GM03348 (cell line): ENCODE results near the gene RABL3.
"Not testable (repeated sequence)": the region's sequence is repeated elsewhere in the genome, so short reads cannot be mapped to it uniquely, and the experiment has no call there.

Experiments used
- DNase-seq: peaks from one replicate; pipeline ENCODE4 v3.0.0; 2012; ENCODE audit warnings: low spot score

Gene RABL3

DNA sequence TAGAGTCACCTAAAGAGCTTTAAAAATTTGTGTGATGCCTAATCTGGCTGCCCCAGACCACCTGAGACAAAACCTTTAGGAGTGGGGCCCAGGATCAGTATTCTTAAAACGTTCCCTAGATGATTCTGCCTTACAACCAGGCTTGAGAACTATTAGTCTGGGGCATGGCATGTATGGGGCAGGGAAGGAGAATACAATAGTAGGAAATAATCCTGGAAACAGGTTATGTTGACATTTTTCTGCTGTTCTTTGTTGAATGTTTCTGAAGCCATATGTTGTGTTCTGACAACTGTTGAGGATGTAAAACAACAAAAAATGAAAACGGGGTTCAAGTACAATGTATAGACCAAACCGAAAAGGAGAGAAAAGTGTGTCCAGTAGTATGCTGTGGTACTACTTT is 3.1 kb upstream of the RABL3 start:
- no peak for DNase-seq

GRCh38 chr3:120743556-120744195 is 1.4 kb upstream of the RABL3 start:
- DNase-seq, result peak; percentile 43

DNA sequence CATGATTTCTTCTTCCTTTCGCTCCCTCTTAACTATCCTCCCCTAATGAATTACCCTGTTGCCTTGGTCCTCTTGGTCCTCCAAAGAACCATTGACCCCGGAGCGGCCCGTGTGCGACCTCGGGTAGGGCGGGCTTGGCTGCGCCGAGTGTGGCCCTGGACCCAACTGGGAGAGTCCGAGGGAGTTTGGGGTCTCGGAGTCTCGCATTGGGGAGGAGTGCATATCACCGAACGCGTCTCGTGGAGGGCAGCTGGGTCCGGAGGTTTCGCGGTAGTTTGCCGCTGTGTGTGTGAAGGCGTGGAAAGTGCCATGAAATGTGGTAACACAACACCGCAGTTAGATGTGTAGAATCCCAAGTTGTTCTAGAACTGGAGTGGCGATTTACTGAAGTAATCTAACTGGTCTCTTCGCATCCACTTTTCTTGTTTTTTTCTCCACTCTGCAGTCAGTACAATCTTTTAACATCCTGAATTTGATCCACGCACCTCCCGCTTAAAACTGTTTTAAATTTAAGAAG is 591 bp upstream of the RABL3 start:
- DNase-seq, result peak; percentile 19

DNA sequence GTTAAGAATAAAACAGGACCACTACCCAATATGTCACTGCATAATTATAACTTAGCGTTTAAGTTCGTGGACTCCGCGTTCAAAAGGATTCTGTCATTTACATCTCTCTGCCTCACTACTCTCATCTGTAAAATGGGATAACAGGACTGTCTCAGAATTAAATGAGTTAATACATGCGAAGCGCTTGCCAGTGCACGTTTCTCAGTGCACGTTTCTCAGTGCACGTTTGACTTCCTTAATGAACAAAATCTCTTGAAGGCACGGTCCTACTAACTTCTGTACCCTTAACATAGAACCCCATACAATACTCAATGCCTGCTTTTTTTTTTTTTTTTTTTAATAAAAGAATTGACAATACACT is 499 bp downstream of the RABL3 start:
- DNase-seq, result no peak

DNA sequence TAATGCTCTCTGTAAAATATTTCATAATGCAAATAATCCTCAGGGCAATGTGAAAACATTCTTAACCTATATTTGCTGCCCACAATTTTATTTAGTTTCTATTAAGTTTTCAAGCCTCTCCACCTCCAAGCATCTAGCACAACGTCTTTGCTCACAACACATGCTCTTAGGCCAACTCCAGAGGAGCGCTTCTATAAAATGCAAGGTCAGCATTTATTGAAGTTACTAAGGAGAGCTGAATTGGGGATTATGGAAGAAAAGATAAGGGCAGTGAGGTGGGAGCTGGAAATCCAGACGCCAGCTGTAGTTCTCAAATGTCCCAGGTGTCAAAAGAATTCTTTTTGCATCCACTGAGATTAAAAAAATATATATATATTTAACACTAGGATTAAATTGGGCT is 996 bp downstream of the RABL3 start:
- DNase-seq, result no peak

DNA sequence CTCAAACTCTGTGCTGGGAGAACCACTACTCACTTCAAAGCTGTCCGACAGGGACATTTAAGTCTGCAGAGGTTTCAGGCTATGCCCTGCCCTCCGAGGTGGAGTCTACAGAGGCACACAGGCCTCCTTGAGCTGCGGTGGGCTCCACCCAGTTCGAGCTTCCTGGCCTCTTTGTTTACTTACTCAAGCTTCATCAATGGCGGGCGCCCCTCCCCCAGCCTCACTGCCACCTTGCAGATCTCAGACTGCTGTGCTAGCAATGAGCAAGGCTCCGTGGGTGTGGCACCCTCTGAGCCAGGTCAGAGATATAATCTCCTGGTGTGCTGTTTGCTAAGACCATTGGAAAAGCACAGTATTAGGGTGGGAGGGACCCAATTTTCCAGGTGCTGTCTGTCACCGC is 4.3 kb downstream of the RABL3 start:
- not testable (repeated sequence) for DNase-seq

GRCh38 chr3:120730576-120731542 is 11.5 kb downstream of the RABL3 start:
- DNase-seq, result no peak

DNA sequence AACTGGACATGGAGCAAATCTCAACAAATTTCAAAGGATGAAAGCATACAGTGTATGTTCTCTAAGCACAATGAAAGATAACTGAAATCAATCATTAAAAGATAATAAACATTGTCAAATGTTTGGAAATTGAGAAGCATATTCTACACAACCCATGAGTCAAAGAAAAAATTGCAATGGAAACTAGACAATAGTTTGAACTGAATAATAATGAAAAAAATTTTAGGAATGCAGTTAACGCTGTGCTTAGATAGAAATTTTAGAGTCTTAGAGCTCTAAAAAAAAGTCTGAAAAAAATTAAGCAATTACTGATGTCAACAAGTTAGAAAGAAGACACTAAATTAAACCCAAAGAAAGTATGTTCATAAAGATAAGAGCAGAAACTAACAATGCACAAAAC is 15.5 kb downstream of the RABL3 start:
- DNase-seq, result peak; percentile 64

DNA sequence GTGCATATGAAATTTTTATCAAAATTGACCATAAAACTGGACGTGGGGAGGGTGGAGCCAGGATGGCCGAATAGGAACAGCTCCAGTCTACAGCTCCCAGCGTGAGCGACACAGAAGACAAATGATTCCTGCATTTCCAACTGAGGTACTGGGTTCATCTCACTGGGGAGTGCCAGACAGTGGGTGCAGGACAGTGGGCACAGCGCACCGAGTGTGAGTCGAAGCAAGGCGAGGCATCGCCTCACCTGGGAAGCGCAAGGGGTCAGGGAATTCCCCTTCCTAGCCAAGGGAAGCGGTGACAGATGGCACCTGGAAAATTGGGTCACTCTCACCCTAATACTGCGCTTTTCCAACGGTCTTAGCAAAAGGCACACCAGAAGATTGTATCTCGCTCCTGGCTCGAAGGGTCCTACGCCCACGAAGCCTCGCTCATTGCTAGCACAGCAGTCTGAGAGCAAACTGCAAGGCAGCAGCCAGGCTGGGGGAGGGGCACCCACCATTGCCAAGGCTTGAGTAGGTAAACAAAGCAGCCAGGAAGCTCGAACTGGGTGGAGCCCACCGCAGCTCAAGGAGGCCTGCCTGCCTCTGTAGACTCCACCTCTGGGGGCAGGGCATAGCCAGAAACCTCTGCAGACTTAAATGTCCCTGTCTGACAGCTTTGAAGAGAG is 23.0 kb downstream of the RABL3 start:
- DNase-seq, result not testable (repeated sequence)

GRCh38 chr3:120713262-120713661 is 29.1 kb downstream of the RABL3 start:
- DNase-seq, result no peak

GRCh38 chr3:120710369-120710768 is 31.9 kb downstream of the RABL3 start:
- DNase-seq, result no peak

GRCh38 chr3:120708408-120708807 is 33.9 kb downstream of the RABL3 start:
- no peak for DNase-seq

DNA sequence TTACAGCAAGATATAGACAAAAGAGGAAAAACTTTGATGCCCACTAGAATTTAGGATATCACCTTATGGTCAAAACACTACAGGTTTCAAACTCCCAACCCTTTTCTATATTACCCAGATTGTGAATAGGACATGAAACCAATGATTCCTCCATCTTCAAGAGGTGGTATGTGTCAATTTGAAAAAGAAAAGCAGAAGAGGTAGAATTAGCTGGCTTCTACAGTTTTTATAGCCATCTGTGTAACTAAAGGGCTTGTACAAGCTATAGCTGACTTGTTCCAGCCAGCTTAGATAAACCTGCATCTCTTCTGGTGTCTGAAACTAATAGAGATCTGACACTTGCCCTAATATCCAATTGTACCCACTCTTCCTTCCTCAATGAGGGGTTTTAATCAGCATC is 35.4 kb downstream of the RABL3 start:
- DNase-seq, result no peak

- DNase-seq, result no peak
Observed at GRCh38 chr3:120705884-120706582, 36.3 kb downstream of the RABL3 start.

- DNase-seq, result no peak
Observed at GRCh38 chr3:120699333-120699732, 43.0 kb downstream of the RABL3 start.

DNA sequence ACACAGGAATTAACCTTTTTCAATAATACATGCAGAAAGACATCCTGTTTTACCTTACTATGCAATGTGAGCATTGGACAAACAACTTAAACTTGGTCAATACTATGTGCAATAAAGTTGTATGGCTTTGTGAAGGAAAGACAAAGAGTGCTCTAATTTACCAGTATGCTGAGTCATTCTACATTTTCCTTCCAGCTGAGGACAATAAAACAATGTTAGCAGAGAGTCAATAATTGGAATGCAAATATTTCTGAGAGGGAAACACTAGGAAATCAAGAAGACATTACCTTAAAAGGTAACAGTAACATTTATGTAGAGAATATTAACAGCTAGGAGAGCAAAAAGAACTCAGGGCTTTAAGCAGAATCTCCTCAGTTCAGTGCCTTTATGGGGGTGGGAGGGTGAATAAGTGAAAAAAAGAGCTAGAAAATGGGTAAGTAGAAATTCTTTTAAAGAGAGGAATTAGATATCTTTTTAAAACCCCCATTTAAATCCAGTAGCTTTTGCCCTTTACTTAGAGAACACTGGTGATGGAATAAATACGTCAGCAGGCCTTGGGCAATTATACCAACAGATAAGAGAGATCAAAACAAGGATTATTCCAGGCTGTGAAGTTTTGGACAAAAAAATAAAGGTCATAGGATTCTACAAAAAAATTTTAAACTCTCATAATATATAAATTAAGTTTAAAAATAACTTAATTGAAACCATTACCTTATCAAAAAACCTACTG is 48.7 kb downstream of the RABL3 start:
- DNase-seq, result peak; percentile 37

GRCh38 chr3:120689395-120689794 is 52.9 kb downstream of the RABL3 start:
- no peak for DNase-seq

- DNase-seq, result peak; percentile 50
Observed at GRCh38 chr3:120688121-120688520, 54.2 kb downstream of the RABL3 start.

- DNase-seq, result no peak
Observed at GRCh38 chr3:120685411-120685810, 56.9 kb downstream of the RABL3 start.

- no peak for DNase-seq
Observed at GRCh38 chr3:120684896-120685295, 57.4 kb downstream of the RABL3 start.

DNA sequence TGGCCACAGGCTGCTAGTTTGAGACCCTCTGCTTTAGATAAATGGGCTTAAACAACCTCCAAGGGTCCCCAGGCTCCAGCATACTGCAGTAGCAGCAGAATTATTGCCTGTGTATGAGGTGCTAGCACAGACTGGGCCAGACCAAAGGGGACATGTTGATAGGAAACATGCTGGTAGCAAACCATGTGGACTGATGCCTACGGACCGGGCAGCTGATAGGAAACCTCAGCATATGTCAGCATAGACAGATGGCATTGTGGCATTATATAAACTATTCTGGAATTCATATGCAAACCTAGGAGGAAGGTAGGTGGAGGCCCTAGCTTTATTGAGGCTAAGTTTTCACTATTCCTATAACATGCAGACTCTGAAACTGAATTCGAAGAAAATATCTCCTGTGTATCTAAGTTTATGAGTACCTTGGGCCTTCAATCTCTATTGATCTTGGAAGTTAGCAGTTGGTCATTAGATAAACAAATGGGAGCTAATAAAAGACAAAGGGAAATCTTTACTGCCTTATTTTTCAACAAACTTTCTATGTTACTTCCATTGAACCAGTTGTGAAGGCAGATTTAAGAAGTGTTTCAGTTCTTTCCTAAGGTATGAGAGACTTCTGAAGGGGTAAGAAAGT is 58.5 kb downstream of the RABL3 start:
- no peak for DNase-seq
